BLaER1 treated with 17β-estradiol and CSF1 and Interleukin-3, amounts not matched to agents 10 nM and 100 nM (cell line): Measurements from ENCODE around the gene SLC36A2.

Source experiments
- H3K27ac ChIP-seq, 11 experiments: shearing (Covaris generic); formaldehyde crosslinking; 2 replicates each; pipeline ENCODE4 v1.8.1; 2022
- H3K27me3 ChIP-seq, 11 experiments: shearing (Covaris generic); formaldehyde crosslinking; 2 replicates each; pipeline ENCODE4 v1.8.1; 2022
- H3K36me3 ChIP-seq, 11 experiments: shearing (Covaris generic); formaldehyde crosslinking; 2 replicates each; pipeline ENCODE4 v1.8.1; 2022
- H3K4me1 ChIP-seq, 10 experiments: shearing (Covaris generic); formaldehyde crosslinking; 2 replicates each; pipeline ENCODE4 v1.8.1; 2022
- H3K4me2 ChIP-seq, 11 experiments: shearing (Covaris generic); formaldehyde crosslinking; 2 replicates each; pipeline ENCODE4 v1.8.1; 2022
- H3K4me3 ChIP-seq, 10 experiments: shearing (Covaris generic); formaldehyde crosslinking; 2 replicates each; pipeline ENCODE4 v1.8.1; 2022
- H3K9ac ChIP-seq, 11 experiments: shearing (Covaris generic); formaldehyde crosslinking; 2 replicates each; pipeline ENCODE4 v1.8.1; 2022
- H3K9me3 ChIP-seq, 11 experiments: shearing (Covaris generic); formaldehyde crosslinking; replicated peaks in 1 of 11; 2 replicates each; pipeline ENCODE4 v1.8.1; 2022
- H4K20me1 ChIP-seq, 11 experiments: shearing (Covaris generic); formaldehyde crosslinking; 2 replicates each; pipeline ENCODE4 v1.8.1; 2022
- Cebpa-rat ChIP-seq, 11 experiments: shearing (Covaris generic); IDR thresholded peaks; 2 replicates each; pipeline ENCODE4 v1.8.1; 2022

Gene SLC36A2

DNA sequence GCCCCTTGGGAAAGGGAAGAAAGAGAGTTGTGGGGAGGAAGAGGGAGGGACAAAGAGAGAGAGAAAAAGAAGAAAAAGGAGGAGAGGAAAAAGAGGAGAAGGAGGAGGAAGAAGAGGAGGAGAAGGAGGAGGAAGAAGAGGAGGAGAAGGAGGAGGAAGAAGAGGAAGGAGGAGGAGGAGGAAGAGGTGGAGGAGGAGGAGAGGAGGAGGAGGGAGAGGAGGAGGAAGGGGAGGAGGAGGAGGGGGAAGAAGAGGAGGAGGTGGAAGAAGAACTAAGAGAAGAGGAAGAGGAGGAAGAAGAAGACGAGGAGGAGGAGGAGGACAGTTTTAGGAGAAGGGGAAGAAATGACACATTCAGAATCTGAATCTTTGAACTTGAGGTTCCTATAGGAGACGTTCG lies 7.4 kb downstream of the SLC36A2 start:
- H3K4me2 ChIP-seq, result no peak overlapping the region
- no peak overlapping the region for H3K27ac ChIP-seq
- no peaks in the 10 kb centered on the region for H3K36me3 ChIP-seq
- no peak overlapping the region for H3K4me3 ChIP-seq
- H3K9ac ChIP-seq, result no peak overlapping the region
- peaks cover 0 to 5% (median under 1%) of the 10 kb centered on the region in 10 experiments; a peak in 9 of 20 replicates for H3K4me1 ChIP-seq
- peaks cover 0 to 5% (median 0%) of the 10 kb centered on the region in 11 experiments; a peak in 2 of 22 replicates for H3K9me3 ChIP-seq
- H4K20me1 ChIP-seq, result no peaks in the 10 kb centered on the region
- no peak for TF ChIP-seq Cebpa-rat (IDR thresholded peaks at IDR 0.05)
- H3K27me3 ChIP-seq, result no peaks in the 10 kb centered on the region

DNA sequence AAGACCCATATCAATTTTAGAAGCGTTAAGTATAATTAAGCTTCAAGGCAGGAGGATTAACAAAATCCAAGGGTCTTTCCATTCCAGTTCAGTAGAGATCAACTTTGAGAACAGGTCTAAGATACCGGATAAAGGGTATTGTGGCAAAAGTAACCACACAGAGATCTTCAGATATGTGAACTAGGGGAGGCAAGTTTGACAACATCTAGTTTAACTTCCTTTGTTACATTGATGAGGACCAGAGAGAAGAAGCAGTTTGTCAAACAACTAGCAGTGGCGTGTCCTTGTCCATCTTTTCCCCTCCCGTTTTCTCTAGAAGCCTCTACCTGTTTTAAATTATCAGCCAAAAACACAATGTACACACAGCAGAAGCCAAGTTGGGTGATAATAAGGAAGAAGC lies 8.6 kb downstream of the SLC36A2 start:
- no peak overlapping the region for H3K9ac ChIP-seq
- no peak overlapping the region for H3K4me3 ChIP-seq
- no peaks in the 10 kb centered on the region for H3K4me1 ChIP-seq
- H3K9me3 ChIP-seq, result no peaks in the 10 kb centered on the region; a peak in 1 of 22 replicates
- no peak for TF ChIP-seq Cebpa-rat (IDR thresholded peaks at IDR 0.05)
- no peak overlapping the region for H3K4me2 ChIP-seq
- H3K27me3 ChIP-seq, result no peaks in the 10 kb centered on the region
- no peak overlapping the region for H3K27ac ChIP-seq
- no peaks in the 10 kb centered on the region for H4K20me1 ChIP-seq
- H3K36me3 ChIP-seq, result no peaks in the 10 kb centered on the region

DNA sequence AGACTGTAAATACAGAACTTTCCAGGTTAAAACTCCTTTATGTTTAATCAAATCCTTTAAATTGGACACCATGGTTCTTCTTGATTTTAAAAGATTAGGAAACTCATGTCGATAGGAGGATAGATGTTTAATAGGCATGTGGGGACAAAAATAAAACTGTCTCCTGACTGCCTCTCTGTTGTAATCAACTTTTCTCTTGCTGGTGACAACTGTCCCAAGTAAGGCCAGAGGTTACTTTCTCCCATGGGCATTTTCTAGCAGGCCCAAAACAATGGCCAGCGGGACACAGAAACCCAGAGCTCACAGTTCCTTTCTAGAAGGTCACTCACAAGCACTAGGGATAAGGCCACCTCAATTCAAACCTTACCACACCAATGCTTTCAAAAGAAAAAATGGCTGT lies 14.5 kb downstream of the SLC36A2 start:
- no peak for TF ChIP-seq Cebpa-rat (IDR thresholded peaks at IDR 0.05)
- H3K27ac ChIP-seq, result no peak overlapping the region
- no peak overlapping the region for H3K4me3 ChIP-seq
- no peaks in the 10 kb centered on the region for H3K36me3 ChIP-seq
- H3K4me2 ChIP-seq, result no peak overlapping the region
- peaks cover 14 to 16% (median 15%) of the 10 kb centered on the region in 10 experiments for H3K4me1 ChIP-seq
- no peak overlapping the region for H3K9ac ChIP-seq
- H3K27me3 ChIP-seq, result no peaks in the 10 kb centered on the region
- no peaks in the 10 kb centered on the region; a peak in 1 of 22 replicates for H4K20me1 ChIP-seq
- no peaks in the 10 kb centered on the region for H3K9me3 ChIP-seq

DNA sequence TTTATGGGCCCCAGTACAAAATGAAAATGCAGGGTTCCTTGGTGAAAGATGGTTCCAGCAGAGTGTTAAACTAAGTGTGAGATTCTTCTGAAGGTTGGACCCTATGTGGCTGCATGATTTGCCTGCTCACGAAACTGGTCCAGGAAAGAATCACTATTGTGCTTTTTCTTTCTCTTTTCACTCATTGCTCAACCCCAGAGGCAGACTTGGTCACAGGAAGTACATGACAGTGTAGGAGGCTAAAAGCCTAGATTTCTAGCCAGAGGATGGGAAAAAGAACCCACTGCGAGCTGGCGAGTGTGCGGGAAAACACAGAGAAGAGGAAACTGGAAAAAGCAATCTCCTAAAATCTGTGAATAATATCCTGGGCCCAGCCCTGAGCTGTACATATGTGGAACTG lies 18.6 kb downstream of the SLC36A2 start:
- TF ChIP-seq Cebpa-rat (IDR thresholded peaks at IDR 0.05), result peak in 4 of 11 experiments; percentile 15 to 47 (median 40); a peak in 5 of 22 replicates
- Histone ChIP-seq H3K27ac (peak overlapping the region in 7 of 11 experiments; percentile 22 to 60 (median 44); a peak in 11 of 22 replicates), H3K4me3 (0 out of 20 replicates have a peak overlapping the region, but pooled peaks of 1 of the 10 experiments have one; percentile 10), H3K9me3 (peaks cover 0 to 8% (median 0%) of the 10 kb centered on the region in 11 experiments; a peak in 2 of 22 replicates), H3K36me3 (no peaks in the 10 kb centered on the region), H3K4me1 (peaks cover 19 to 22% (median 20%) of the 10 kb centered on the region in 10 experiments), H3K27me3 (no peaks in the 10 kb centered on the region), H3K4me2 (peak overlapping the region; percentile 62 to 81 (median 74)), H4K20me1 (no peaks in the 10 kb centered on the region; a peak in 1 of 22 replicates), H3K9ac (0 out of 22 replicates have a peak overlapping the region, but pooled peaks of 1 of the 11 experiments have one; percentile 19)

DNA sequence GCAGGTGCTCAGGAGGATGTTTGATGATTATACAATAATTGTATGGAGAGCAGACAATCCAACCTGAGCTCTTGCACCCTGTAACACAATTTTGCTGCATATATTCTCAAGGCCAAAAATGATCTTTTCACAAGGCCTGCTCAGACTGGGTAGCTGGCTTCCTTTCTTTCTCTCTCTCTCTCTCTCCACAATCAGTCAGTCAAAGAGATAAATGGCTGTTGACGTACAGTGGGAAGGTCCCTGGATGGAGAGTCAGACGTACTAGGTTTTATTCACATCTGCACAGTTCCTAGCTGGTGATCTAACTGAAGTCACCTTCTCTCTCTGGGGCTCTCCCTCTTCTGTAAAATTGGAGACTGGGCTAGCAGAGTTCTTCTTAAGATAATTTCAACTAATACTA lies 19.8 kb downstream of the SLC36A2 start:
- no peak overlapping the region for H3K27ac ChIP-seq
- TF ChIP-seq Cebpa-rat (IDR thresholded peaks at IDR 0.05), result no peak
- H3K36me3 ChIP-seq, result no peaks in the 10 kb centered on the region
- H4K20me1 ChIP-seq, result no peaks in the 10 kb centered on the region; a peak in 1 of 22 replicates
- H3K9me3 ChIP-seq, result peaks cover 0 to 8% (median 0%) of the 10 kb centered on the region in 11 experiments; a peak in 2 of 22 replicates
- H3K4me2 ChIP-seq, result peak overlapping the region; percentile 62 to 81 (median 74)
- peaks cover 19 to 22% (median 20%) of the 10 kb centered on the region in 10 experiments for H3K4me1 ChIP-seq
- H3K9ac ChIP-seq, result no peak overlapping the region
- H3K4me3 ChIP-seq, result no peak overlapping the region
- H3K27me3 ChIP-seq, result no peaks in the 10 kb centered on the region

DNA sequence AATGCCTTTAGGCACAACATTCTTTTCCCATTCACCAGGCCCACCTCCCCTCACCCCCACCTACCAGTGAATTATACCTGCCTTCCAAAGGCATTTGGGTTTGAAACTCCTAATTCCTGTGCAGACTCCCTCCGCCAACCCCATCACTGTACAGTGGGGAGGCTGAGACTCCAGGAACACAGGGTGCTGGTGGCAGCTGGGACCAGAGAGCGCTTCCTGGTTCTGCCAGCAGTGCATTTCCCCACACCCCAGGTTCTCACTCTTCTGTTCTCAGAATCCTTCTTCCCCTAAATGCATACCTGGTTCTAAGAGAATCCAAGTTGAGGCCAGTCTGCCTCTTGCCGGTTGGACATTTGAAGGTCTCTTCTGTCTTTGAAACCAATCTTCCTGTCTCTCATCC lies 21.1 kb downstream of the SLC36A2 start:
- Histone ChIP-seq H3K4me2 (no peak overlapping the region), H3K36me3 (no peaks in the 10 kb centered on the region), H3K27me3 (no peaks in the 10 kb centered on the region), H3K9me3 (peaks cover 0 to 8% (median 0%) of the 10 kb centered on the region in 11 experiments; a peak in 2 of 22 replicates), H4K20me1 (no peaks in the 10 kb centered on the region; a peak in 1 of 22 replicates), H3K27ac (no peak overlapping the region), H3K9ac (no peak overlapping the region), H3K4me1 (peaks cover 19 to 22% (median 20%) of the 10 kb centered on the region in 10 experiments), H3K4me3 (no peak overlapping the region)
- TF ChIP-seq Cebpa-rat (IDR thresholded peaks at IDR 0.05), result no peak

DNA sequence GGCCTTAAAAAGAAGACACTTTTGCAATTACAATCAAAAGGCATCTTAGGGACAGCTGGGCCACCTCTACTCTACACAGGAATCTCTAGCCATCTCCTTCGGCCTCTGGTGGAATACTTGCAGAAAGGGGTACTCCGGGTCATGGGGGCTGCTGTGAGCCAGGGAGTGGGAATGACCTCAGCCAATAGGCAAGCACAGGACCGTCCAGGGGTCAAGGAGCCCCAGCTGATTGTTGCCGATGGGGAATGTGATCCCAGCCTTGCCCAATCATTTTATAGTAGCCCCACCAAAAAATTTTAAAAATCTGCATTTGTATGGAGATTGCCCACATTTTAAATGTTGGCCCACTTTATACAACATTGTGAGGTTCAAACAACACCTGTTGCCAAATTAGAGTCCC lies 26.9 kb downstream of the SLC36A2 start:
- Histone ChIP-seq H3K9me3 (peaks cover 0 to 8% (median 0%) of the 10 kb centered on the region in 11 experiments; a peak in 2 of 22 replicates), H3K4me2 (no peak overlapping the region), H4K20me1 (no peaks in the 10 kb centered on the region), H3K4me3 (no peak overlapping the region), H3K27ac (no peak overlapping the region), H3K9ac (no peak overlapping the region), H3K27me3 (no peaks in the 10 kb centered on the region), H3K36me3 (no peaks in the 10 kb centered on the region), H3K4me1 (peaks cover 0 to 17% (median 9%) of the 10 kb centered on the region in 10 experiments; a peak in 12 of 20 replicates)
- no peak for TF ChIP-seq Cebpa-rat (IDR thresholded peaks at IDR 0.05)

DNA sequence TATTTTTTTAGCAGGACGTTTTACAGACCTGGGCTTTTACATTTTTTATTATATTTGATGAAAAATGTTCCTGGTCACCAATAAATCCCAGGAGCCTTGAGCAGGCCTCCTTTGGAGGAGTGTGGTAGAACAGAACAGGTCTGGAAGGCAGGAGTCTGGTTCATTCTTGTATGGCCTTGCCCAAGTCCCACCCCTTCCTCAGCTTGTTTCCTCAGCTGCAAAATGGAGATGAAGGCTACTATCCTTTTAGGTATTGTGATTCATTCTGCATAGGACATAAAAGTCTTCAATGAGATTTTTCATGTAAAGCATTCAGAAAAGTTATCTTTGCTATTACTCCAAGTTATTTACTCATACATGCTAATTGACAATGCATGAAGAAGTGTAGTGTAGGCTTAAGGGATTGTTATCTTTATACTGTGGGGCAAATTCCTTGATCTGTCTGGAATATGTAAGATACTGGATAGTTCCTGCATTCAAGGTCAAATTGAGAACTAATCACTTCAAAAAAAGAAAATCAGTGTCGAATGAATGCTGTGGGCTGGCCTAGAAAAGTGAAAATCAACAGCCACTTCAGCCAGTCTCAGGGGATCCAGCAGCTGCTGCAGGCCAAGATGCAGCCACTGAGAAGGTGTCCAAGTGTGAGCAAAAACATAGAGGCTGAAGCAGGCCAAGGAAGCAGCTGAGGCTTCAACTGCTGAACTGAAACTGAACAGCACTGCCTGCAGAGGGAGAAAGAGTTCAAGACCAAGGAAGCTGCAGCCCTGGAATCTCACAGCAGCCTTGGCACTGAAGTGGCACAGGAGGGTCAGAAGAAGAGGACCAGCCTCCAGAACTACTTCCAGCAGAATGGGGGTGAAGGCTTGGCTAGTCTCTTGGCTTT lies 28.3 kb downstream of the SLC36A2 start:
- Histone ChIP-seq H3K4me1 (peaks cover 0 to 17% (median 9%) of the 10 kb centered on the region in 10 experiments; a peak in 12 of 20 replicates), H3K27ac (peak overlapping the region in 1 of 11 experiments; percentile 1; a peak in 1 of 22 replicates), H3K9ac (peak overlapping the region in 2 of 11 experiments; percentile 12 to 26; a peak in 1 of 22 replicates), H3K36me3 (no peaks in the 10 kb centered on the region), H3K4me3 (no peak overlapping the region), H4K20me1 (no peaks in the 10 kb centered on the region), H3K9me3 (no peaks in the 10 kb centered on the region), H3K27me3 (no peaks in the 10 kb centered on the region), H3K4me2 (peak overlapping the region in 5 of 11 experiments; percentile 14 to 48 (median 32); a peak in 8 of 22 replicates)
- no peak for TF ChIP-seq Cebpa-rat (IDR thresholded peaks at IDR 0.05)

DNA sequence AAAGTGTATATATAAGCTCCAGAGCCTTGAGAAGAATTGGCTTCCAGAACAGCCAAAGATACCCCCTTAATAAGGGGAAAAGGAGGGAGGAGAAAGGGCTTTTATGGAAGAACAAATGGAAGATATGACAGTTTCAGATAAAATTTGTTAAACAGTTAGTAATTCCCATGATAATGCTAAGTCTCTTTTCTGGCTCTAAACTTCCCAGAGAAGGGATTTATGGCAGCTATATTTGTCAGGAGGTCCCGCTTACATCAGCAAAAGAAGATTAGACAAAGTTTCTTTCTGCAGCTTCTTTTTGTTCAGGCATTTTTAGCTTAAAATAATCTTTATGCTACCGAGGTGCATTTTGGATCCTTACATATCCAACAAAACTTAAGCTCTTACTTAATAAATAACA lies 29.5 kb downstream of the SLC36A2 start:
- no peak overlapping the region for H3K9ac ChIP-seq
- H4K20me1 ChIP-seq, result no peaks in the 10 kb centered on the region
- no peaks in the 10 kb centered on the region for H3K36me3 ChIP-seq
- no peak for TF ChIP-seq Cebpa-rat (IDR thresholded peaks at IDR 0.05)
- no peak overlapping the region for H3K27ac ChIP-seq
- no peak overlapping the region for H3K4me2 ChIP-seq
- no peak overlapping the region for H3K4me3 ChIP-seq
- peaks cover 0 to under 1% (median 0%) of the 10 kb centered on the region in 11 experiments; a peak in 1 of 22 replicates for H3K9me3 ChIP-seq
- peaks cover 0 to 17% (median 9%) of the 10 kb centered on the region in 10 experiments; a peak in 12 of 20 replicates for H3K4me1 ChIP-seq
- H3K27me3 ChIP-seq, result no peaks in the 10 kb centered on the region
